ENCODE measurements around the gene INHBC. TPM values are rescaled to one million over a fixed set of nuclear protein-coding genes. Genes with fewer than 3 reads are reported as not detected.

INHBC gene
- not detected for total RNA-seq

GRCh38 chr12:57434517-57435223 is at the start of gene INHBC:
Gene INHBC, plus strand, starts transcription at chr12:57434784. Its CDS starts 103 bp downstream, at chr12:57434887.
- H3K4me3 ChIP-seq, result no peak within 1 kb of the TSS
- H3K36me3 ChIP-seq, result no peaks in the 10 kb centered on the region
- no peaks in the 10 kb centered on the region for H3K27me3 ChIP-seq (replicated peaks; ENCODE audit: insufficient read depth)
- no peak for TF ChIP-seq CTCF (IDR thresholded peaks at IDR 0.05)
- no peak for ATAC-seq (ENCODE audit: insufficient number of reproducible peaks, low FRiP score, low read depth)
- DNase-seq (ENCODE audit: low spot score), result no peak
- no peaks in the 10 kb centered on the region for H3K9me3 ChIP-seq
- H3K27ac ChIP-seq, result no peak within 1 kb of the TSS
- peaks cover 0 to 13% of the 10 kb centered on the region in 2 donors for H3K4me1 ChIP-seq (ENCODE audit: control insufficient read depth in 1 of 2, low read depth in 2 of 2)

- H3K27me3 ChIP-seq (replicated peaks; ENCODE audit: insufficient read depth), result no peaks in the 10 kb centered on the region
- H3K4me3 ChIP-seq, result no peak overlapping the region
- no peak for ATAC-seq (ENCODE audit: insufficient number of reproducible peaks, low FRiP score, low read depth)
- H3K27ac ChIP-seq, result no peak overlapping the region
- H3K9me3 ChIP-seq, result no peaks in the 10 kb centered on the region
- H3K36me3 ChIP-seq, result no peaks in the 10 kb centered on the region
- no peak for DNase-seq (ENCODE audit: low spot score)
- peaks cover 0 to 8% of the 10 kb centered on the region in 2 donors for H3K4me1 ChIP-seq (ENCODE audit: control insufficient read depth in 1 of 2, low read depth in 2 of 2)
- no peak for TF ChIP-seq CTCF (IDR thresholded peaks at IDR 0.05)
Observed at GRCh38 chr12:57385586-57385985, 49.0 kb upstream of the INHBC start.

- Histone ChIP-seq H3K9me3 (no peaks in the 10 kb centered on the region), H3K27ac (no peak overlapping the region), H3K4me1 (ENCODE audit: control insufficient read depth in 1 of 2, low read depth in 2 of 2) (peaks cover 0 to 8% of the 10 kb centered on the region in 2 donors), H3K36me3 (no peaks in the 10 kb centered on the region), H3K27me3 (replicated peaks; ENCODE audit: insufficient read depth) (no peaks in the 10 kb centered on the region), H3K4me3 (no peak overlapping the region)
- ATAC-seq (ENCODE audit: insufficient number of reproducible peaks, low FRiP score, low read depth), result no peak
- no peak for TF ChIP-seq CTCF (IDR thresholded peaks at IDR 0.05)
- DNase-seq (ENCODE audit: low spot score), result no peak
Observed at GRCh38 chr12:57386187-57386720, 48.3 kb upstream of the INHBC start.

GRCh38 chr12:57388425-57388824 is 46.2 kb upstream of the INHBC start:
- Histone ChIP-seq H3K27me3 (replicated peaks; ENCODE audit: insufficient read depth) (no peaks in the 10 kb centered on the region), H3K9me3 (no peaks in the 10 kb centered on the region), H3K27ac (no peak overlapping the region), H3K4me3 (no peak overlapping the region), H3K4me1 (ENCODE audit: control insufficient read depth in 1 of 2, low read depth in 2 of 2) (peaks cover 0 to 8% of the 10 kb centered on the region in 2 donors), H3K36me3 (no peaks in the 10 kb centered on the region)
- ATAC-seq (ENCODE audit: insufficient number of reproducible peaks, low FRiP score, low read depth) (no peak), DNase-seq (ENCODE audit: low spot score) (no peak)
- TF ChIP-seq CTCF (IDR thresholded peaks at IDR 0.05), result no peak

- Histone ChIP-seq H3K27ac (no peak overlapping the region), H3K27me3 (replicated peaks; ENCODE audit: insufficient read depth) (no peaks in the 10 kb centered on the region), H3K4me1 (ENCODE audit: control insufficient read depth in 1 of 2, low read depth in 2 of 2) (peaks cover 0 to 8% of the 10 kb centered on the region in 2 donors), H3K36me3 (peaks cover 2% of the 10 kb centered on the region), H3K4me3 (no peak overlapping the region), H3K9me3 (no peaks in the 10 kb centered on the region)
- TF ChIP-seq CTCF (IDR thresholded peaks at IDR 0.05), result no peak
- no peak for ATAC-seq (ENCODE audit: insufficient number of reproducible peaks, low FRiP score, low read depth)
- no peak for DNase-seq (ENCODE audit: low spot score)
Observed at GRCh38 chr12:57389033-57389432, 45.6 kb upstream of the INHBC start.
